HG03175 (cell line): Measurements from ENCODE around the gene TMTC3.
A peak's percentile ranks its signal among the peaks of the same experiment; 100 is the strongest.
"Not testable (repeated sequence)": the region's sequence is repeated elsewhere in the genome, so short reads cannot be mapped to it uniquely, and the experiment has no call there.

Source experiments
- ATAC-seq: cut with Tn5 transposase; IDR thresholded peaks from one replicate; pipeline ENCODE4 v1.9.1; 2021; ENCODE audit warnings: mild to moderate bottlenecking, moderate library complexity; ENCODE audit not compliant: unreplicated experiment

Gene TMTC3

DNA sequence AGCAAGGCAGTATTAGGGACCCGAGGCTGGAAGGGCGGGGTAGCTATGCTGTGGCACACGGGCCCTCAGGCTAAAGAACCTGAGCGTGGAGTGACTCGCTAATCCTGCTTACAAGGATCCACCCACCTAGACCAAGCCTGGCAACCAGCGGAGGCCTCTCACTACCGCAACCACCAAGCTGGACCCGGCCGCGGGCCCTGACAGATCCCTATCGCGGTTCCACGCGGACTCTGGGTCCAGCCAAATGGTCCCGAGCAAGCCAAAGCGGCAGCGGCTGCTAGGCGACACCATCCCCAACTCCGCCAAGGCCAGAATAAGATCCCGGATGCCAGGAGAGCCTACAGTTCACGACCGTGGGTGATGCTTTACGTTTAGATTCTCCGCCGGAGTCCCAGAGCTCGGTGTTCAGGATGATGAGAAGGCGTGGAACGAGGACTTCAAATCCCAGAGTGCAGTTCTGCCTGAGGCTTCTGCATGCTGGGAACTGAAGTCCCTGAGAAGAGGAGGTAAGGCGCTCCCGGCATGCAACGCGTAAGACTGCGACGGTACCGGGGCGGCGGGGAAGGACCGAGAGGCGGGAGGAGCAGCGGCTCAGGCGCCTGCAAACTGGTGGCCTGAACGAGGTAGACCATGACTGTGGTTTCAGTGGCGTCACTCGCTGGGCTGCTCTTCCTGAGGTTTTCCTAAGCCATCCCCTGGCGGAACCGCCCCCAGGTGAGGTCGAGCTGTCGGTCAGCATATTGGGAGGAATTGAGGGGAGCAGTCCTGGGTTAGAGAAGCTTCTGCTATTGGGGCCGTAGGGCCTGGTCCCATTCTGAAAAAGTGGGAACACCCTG, at the start of gene TMTC3, which contains the start of gene CEP290:
Gene TMTC3 (plus strand): TSS at position 534 of the 836 bp plus-strand sequence. CDS start 6,009 bp downstream, outside the sequence.
Gene CEP290 (minus strand): TSS at position 315 of the 836 bp plus-strand sequence. CDS start 781 bp downstream, outside the sequence.
- ATAC-seq, result peak; percentile 93

DNA sequence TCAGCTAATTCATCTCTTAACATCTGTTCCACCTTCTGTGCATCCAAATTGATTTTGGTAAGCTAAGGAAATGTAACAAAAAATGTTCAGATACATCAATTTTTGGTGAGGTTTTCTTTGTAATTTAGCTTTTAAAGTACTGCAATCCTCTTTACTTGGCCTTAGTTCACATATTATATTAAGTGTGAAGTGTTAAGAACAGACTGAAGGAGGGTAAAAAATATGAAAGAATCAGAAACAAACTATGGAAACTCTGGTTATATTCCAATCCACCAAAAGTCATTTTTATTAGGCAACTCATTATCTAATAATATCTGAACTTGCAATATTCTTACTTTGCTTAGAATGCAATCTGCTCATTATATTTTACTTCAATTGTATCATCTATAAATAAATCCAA, 49.3 kb upstream of the TMTC3 start:
- ATAC-seq, result no peak

DNA sequence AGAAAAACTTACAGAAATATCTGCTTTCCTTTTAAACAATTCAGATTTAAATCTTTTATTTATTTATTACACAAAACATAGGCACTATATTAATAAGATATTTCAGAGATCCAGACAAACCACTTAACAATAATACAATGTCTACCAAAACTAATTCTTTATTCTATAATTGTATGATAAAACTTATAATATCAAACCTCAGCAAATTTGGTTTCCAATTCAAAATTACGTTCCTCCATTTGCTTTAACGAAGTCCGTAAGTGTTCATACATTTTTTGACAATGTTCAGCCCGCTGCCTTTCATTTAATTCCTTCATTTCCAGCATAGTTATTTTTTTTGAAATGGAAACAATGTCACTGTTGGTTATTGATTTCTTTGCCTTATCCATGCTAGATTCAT, 48.5 kb upstream of the TMTC3 start:
- ATAC-seq, result no peak

DNA sequence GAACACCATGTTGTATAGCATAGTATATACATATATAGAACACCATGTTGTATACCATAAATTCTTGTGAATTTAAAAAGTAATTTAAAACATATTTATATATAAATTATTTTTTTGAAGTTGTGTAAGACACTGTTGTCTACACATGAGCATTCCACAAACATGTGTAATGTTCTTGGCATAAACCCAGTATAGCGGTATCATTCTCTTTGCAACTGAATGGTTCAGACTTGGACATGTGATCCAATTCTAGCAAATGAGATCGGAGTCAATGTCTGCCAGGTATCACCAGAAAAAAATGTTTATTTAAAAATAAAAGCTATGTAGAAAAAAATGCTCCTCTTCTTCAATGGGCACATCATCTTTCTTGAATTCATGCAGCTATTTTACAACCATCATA, 34.1 kb upstream of the TMTC3 start:
- ATAC-seq, result no peak

DNA sequence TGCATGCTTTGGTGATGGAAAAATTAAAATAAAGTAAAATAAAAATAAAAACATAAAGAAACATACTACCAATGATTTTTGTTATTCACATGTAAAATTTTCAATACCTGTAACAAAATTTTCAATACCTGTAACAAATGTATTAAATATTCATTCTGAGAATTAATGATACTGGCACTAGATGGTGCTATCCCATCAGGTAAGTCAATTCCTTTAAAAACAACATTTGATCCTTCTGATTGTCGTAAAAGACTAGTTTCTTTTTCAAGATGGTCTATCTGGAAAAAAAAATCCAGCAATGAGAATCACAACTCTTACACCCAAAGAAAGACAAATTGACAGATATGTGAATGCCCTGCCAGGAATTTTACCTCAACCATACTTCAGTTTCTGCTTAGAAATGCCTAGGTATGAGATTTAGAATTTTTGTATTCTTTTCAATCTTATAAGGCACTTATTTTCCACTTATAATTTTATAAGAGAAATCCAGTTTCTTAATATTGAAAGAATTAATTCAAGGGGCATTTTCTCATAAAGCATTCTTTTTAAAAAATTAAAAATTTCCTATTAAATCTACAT, 30.9 kb upstream of the TMTC3 start:
- no peak for ATAC-seq

DNA sequence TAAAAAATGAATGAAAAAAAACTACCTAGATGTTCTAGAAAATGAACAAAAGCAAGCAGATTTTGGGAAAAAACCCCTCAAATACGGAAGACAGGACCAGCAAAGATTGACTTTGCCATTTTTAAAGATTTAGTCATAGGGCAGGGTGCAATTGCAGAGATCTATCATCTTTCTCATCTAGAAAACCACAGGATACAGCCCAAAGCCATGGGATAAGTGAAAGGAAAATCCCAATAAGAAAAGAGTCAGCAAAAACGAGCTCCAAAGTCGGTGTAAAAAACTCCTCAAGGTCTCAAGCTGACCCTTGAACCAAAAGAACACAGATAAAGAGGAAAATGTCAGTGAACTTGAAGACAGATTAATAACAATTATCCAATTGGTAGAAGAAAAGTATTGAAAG, 28.2 kb upstream of the TMTC3 start:
- ATAC-seq, result no peak

DNA sequence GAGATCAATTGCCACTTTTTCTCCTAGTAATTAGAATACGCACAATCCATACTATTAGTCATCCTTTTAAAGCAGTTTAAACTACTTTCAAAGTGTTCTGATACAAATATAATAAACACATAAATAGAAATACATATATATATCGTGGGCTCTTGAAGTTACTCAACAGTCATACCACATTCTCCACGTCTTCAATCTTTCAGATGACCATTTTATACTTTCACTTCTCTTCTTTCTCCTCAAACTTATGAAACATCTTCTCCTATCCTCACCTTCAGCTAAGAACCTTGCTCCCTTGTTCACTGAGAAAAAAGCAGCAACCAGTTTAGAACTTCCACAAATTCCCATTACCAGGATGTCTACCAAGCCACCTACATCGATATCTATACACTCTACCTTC, 19.4 kb upstream of the TMTC3 start:
- ATAC-seq, result peak; percentile 45

DNA sequence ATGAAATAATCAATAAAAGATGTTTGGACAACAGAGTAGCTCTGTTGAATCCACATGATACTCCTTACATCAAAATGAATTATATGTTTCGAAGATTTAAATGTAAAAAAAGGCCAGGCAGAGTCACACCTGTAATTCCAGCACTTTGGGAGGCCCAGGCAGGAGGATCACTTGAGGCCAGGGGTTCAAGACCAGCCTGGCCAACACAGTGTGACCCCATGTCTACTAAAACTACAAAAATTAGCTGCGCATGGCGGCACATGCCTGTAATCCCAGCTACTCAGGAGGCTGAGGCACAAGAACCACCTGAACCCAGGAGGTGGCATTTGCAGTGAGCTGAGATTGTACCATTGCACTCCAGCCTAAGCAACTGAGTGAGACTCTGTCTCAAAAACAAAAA, 15.0 kb upstream of the TMTC3 start:
- no peak for ATAC-seq

DNA sequence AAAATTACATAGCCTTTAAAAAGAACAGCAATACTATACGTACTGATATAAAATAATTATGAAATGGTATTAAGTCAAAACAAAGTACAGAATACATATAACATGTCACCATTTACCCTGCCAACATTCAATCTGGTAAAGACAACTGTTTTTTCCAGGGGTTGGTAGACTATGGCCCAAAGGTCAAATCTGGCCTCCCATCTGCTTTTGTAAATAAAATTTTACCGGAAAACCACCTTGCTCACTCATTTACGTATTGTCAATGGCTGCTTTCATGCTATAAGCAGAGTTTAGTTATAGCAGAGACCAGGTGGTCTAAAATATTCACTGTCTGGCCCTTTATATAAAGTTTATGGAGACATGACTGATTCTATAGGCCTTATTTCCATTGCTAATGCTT, 14.3 kb upstream of the TMTC3 start:
- ATAC-seq, result no peak

DNA sequence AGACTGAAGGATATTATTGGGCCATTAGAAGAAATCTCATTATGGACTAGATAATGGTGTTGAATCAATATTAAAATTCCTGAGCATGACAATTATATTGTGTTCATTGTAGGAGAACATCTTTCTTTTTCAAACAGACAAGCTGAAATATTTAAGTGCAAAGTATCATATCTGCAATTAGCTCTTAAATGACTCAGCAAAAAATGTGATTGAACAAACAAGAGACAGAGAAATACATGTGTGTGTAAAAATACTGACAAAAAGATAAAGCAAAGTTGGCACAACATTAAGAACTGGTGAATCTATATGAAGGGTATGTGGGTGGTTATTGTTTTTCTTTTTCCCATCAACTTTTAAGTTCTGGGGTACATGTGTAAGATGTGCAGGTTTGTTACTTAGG, 9.7 kb upstream of the TMTC3 start:
- ATAC-seq, result no peak

DNA sequence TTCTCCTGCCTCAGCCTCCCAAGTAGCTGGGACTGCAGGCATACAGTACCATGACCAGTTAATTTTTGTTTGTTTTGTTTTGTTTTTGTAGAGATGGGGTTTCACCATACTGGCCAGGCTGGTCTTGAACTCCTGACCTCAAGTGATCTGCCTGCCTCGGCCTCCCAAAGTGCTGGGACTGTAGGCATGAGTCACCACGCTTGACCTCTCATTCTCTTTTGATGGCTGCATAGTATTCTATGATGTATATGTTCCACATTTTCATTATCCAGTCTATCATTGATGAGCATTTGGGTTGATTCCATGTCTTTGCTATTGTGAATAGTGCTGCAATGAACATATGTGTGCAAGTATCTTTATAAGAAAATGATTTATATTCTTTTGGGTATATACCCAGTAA, 8.9 kb upstream of the TMTC3 start:
- not testable (repeated sequence) for ATAC-seq

DNA sequence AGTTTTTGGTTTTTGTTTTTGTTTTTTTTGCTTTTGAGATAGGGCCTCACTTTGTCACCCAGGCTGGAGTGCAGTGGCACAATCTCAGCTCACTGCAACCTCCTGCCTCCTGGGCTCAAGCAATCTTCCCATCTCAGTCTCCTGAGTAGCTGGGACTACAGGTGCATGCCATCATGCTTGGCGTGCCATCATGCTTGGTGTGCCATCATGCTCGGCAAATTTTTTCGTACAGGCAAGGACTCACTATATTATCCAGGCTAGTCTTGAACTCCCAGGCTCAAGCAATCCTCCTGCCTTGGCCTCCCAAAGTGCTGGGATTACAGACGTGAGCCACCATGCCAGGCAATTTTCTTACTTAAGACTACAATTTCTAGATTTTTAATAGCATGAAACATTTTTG, 2.4 kb upstream of the TMTC3 start:
- ATAC-seq, result not testable (repeated sequence)

DNA sequence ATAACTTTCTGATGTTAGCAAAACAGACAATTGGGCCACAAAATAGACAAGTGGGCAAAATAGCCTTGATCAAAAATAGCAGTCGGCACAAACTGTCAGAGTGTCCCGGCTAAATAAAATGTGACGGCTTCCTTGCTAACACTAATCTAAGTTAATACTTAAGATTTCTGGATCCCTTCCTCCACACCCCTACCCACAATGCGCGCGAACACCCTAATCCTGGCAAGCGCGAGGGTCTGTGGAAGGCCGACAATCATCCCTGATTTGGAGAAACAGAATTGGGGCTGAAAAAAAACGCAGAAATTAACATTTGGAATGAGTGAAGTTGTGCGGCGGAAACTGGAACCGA, 708 bp upstream of the TMTC3 start:
- ATAC-seq, result no peak

DNA sequence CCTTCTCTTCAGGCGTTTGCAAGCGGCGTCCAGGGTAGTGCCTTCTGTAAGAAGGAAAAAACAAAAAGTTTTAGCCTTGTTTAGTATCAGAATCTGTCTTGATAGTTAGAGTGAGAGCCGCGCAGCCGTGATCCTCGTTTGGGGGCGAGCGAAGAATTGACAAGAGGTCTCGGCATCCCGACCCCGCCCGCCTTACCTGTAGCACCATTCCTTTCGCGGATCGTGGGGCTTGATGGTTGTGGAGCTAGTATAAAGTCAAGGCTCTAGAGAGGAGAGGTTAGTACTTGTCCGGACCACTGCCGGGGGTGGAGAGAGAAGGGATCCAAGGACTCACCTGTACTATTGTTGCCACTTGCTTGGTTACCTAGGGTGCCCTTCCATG, 494 bp downstream of the TMTC3 start:
- peak; percentile 5 for ATAC-seq

DNA sequence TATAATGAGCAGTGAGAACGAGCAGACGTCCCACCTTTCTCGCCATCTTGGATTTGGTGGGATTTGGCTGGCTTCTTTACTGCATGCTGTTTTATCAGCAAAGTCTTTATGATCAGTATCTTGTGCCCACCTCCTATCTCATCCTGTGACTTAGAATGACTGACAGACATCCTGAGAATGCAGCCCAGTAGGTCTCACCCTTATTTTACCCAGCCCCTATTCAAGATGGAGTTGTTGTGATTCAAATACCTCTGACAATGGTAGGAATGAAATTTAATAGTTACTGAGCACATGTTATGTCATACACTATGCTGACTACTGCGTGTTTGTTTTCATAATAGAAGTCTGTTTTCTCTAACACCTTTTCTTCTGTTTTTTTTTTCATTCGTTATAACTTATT, 1.9 kb downstream of the TMTC3 start:
- no peak for ATAC-seq

DNA sequence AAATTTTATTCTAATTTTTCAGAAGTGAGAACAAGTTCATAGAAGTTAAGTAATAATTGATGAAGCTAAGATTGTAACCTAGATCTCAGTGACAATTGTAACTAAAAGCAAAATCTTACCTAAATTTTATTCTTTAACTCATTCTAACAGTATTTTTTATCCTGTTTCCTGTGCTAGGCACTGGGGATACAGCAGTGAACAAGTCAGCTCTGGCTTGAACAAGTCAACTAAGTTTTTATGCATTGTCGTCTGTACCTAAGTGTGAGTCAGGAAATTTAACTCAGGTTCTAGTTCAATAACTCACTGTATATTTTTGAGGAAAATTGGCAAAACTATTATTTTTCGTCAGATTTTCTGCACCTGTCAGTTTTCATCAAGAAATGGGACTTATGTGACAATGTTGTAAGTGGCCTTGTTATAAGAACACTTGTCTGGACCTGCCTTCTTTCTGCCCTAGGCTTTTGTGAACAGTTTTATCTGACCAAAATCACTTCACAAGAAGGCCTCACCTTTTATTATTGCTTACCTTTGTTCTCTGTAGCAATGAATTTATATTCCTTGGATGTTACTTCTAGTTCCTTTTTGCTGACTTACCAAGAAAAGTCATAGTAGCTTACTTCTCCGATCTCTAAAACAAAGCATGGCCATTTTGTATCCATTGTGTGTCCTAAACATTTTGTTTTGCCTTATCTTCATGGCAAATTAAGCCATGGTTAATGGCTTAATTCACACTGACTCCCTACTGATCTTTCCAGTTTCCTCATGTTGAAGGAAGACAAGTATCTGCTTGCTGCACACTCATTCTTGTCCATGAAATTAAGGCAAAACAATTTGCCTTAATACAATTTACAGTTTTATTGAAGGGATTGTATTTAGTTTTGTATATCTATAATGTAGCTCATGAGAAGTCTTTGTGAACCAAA, 2.7 kb downstream of the TMTC3 start:
- no peak for ATAC-seq

DNA sequence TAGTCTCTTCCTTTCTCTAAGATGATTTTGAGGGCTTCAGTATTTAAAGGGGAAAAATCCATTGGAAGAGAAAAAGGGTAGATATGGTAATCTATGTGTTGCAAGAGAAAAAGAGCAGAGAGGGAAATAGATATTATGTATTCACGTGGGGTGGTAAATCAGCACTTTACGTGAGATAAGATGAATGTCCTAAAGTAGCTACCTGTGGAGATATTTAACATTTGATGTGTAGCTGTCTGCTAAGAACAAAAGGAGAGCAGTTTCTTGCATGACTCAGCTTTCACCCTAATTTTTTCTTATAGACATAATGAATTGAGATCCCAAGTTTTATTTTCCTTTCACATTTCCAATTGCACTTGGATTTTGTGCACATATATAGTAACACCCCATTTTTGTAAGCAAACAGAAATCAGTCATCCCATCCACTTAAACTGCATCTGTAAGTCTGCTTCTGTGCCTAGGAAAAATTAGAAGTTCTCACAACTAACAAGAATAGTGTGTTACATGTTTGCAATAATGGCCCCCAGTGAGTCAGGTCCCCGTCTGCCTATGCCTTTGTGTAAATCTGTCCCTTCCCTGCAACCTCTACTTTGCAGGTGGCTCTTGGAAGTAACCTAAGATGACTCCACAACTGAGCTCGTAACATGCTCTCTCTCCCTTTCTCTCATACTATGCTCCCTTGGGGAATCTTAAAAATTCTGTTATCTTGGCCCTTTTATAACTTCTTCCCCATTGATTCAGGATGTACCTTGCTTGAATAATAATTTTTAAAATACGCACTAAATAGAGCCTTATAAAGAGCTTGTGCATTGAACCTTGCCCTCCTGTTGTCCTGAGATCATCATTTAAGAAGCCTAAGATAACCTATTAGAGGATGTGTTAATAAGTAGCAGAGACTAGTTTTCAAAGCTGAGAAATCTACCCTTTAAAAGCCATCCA, 3.7 kb downstream of the TMTC3 start:
- ATAC-seq, result no peak

DNA sequence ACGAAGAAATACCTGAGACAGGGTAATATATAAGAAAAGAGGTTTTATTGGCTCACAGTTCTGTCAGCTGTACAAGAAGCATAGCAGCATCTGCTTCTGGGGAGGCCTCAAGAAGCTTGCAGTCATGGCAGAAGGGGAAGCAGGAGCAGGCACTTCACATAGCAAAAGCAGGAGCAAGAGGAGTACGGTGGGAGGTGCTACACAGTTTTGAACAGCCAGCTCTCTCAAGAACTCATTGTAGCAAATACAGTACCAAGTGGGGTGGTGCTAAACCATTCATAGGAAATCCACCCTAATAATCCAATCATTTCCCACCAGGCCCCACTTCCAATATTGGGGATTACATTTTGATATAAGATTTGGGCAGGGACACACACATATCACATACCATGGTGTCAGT, 8.0 kb downstream of the TMTC3 start:
- no peak for ATAC-seq

DNA sequence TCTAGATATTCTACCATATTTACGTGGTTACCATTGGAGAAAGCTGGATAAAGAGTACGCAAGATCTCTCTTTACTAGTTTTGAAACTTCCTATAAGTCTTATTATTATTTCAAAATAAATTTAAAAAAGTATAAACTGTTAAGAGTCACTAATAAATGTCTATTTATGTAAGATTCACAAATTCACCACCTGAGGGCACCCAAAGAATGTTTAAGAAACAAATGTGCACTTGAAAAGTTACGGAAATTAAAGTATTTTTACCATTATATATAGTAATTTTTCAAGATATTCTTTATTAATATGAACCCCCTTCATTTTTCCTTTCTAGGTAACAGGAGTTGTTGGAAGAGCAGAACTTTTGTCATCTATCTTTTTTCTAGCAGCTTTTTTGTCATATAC, 11.9 kb downstream of the TMTC3 start:
- ATAC-seq, result no peak

DNA sequence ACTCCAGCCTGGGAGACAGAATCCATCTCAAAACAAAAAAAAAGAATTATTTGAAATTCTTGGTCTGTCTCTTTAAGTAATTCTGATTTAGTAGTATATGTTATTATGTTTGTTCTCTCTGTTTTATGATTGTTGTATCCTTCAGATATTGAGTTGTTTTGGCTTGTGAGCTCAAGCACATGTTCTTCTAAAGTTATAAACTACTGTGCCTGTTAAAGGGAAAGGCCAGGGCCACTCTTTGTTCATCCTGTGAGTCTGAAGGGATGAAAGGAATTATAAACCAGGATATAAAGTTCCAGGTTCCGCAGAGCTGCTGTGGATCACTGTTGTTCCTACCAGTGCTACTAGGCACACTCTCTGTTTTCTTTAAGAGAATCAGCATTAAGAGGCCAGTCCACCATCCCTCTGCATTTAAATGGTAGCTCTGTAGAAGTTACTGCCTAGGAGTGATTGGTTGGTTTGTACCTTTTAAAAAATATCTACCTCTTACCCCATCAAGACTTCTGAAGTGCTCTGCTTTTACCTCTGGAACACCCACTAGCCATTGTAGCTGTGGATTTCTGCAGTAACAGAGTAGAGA, 14.1 kb downstream of the TMTC3 start:
- ATAC-seq, result no peak
